ENCODE measurements around the gene RBM44.

The RBM44 gene

DNA sequence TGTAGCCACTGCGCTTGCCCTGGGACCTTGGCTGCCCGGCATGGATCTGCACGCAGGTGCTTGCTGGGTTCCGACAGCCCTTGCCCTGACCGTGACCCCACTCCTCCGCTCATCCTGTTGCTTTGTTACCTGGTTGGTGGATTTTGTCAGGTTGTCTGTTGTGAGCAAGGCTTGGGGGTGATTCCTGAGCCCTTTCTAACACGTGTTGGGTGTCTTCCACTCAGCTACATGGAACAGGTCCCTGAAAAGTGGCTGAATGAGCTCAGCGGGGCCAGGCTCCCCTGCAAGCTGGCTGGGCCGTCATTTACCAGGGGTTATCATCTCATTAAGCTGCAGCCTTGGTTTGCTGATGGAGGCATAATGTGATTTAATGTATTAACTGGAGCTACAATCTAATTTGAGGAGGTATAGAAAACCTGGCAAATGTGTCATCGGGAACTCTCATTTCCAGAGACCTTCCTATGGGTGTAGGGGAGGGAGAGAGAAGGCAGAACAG lies 85.4 kb downstream of the RBM44 start:
- FAIRE-seq (no peak), DNase-seq (ENCODE audit: extremely low spot score, insufficient read length, low read depth) (no peak)

DNA sequence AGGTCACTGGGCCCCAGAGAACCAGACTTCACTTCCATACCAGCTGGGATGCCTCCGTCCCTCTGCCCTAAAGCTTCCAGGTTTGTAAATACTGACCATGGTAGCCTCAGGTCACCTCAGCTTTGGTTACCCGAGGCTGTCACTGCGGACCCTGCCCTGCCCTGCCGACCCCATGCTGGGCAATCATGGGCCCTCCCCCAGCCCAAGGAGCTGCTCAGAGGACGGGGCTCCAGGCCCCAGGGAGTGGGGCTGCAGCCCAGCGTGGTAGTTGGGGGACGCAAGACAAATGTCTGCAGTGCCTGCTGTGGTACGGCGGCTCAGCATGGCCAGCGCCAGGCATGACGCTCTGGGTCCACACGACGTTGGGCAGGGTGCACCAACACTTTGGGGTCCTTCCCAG lies 86.1 kb downstream of the RBM44 start:
- FAIRE-seq = no peak
- no peak for DNase-seq (ENCODE audit: extremely low spot score, insufficient read length, low read depth)

DNA sequence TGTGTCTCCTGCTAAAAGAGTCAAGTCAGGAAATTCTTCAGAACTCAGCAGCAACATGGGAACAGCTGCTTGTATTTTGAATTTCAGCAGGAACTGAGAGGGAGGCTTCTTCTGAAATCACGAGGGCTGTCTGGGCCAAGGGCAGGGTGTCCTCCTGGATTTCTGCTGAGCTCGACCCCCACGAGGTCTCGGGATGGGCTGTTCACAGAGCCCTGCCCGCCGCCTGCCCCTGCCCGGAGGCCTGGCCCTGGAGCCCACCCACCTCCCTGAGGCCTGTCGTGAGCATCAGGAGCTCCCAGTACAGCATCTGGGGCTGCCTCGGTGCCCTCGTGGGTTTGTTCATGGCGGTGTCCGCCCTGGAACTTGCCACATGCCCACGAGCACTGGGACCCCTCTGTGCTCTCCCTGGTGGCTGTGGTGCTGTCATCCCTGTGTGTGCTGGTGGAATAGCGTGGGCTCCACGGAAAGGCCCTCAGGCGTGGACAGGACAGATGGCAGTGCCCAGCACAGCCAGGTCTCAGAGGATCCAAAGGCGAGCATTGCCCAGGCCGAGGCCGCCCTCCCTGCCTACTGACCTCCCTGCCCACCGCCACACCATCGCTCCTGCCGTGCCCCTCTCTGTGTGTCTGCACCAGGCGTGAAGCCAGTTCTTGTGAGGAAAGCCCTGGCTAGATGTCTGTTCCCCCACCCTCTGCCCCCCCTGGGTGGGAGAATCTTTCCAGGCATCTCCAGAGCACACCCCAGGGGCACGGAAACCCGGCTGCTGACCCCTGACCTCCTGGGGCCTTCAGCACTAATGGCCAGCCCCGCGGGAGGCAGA lies 86.7 kb downstream of the RBM44 start:
- no peak for FAIRE-seq
- no peak for DNase-seq (ENCODE audit: extremely low spot score, insufficient read length, low read depth)

DNA sequence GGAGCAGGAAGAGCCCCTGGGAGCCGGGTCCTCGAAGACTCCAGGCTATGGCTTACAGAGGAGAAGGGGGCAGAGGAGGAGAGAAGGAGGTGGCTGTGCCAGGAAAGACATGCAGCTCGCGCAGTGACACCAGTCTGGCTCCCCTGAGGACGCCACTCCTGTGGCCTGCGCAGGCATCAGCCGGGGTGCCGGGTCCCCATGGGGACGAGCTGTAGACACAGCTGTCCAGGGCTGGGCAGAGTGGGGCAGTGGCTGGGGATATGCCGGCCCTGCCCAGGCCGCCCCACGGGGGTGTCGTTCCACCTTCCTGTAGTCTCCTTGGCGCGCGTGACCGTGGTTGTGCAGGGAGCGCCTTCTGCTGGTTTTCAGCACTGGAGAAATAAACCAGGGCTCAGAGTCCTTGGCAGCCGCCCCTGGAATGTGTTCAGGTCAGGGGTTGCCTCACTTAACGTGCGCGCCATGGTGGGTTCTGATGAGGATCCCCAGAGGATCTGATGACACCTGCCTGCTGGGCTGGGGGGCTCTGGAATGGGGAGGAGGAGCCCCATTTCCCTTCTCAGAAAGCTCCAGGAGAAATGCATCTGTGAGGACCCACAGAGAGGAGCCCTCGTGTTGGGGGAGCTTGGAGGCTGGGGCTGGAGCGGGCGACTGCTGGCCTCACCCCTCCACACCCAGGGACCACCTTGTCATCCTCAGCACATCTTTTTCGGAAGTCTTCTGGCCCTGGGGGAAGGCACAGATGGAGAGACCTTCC lies 87.5 kb downstream of the RBM44 start:
- DNase-seq (ENCODE audit: extremely low spot score, insufficient read length, low read depth) = no peak
- FAIRE-seq = no peak

DNA sequence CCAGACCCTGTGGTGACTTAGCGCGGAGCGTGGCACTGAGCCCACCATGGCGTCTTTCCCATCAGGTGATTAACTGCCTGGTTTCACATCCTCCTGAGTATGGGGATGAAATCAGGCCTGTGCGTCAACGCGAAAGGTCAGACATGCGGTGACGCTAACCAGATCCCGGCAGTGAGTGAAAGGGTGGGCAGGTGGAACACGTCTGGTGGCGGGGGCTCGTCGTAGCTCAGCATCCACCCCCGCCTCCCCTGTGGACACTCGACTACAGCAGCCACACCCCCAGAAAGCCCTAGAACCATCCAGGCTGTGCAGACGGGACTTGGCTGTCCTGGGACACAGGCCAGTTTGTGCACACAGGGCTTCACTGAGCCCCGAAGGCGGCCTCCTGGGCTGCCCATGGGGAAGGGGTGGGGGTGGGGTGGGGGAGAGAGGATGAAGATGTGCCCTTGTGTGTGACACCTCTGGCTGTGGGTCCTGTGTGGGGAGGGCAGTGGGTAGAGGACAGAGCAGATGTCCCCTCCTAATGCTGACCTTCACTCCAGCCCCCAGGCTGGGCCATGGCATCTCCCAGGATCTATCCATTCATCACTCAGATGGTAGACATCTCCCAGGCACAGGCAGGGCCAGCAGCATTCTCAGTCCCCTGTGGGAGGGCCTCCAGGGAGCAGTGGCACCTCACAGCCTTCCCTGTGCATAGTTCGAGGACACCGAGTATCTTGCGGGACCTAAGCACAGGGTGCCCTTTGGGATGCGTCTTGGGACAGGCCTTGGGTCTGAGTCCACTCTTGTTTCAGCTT lies 88.3 kb downstream of the RBM44 start:
- DNase-seq (ENCODE audit: extremely low spot score, insufficient read length, low read depth) = no peak
- FAIRE-seq = no peak

DNA sequence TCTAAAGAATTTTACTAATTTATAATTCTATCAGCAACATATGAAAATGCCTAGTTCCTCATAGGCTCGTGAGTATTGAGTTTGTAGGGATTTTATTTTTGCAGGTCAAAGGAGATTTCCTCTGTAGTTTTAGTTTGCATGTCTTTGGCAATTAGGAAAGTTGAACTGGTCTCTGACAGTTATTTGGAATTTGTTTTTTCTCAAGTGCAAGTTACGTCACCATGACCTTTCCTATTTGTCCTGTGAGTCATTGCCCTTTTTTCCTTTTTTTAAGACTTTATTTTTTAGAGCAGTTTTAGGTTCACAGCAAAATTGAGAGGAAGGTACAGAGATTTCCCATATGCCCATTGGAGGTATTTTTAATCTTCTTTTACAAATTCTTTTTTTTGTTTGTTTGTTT lies 89.8 kb downstream of the RBM44 start:
- FAIRE-seq (no peak), DNase-seq (ENCODE audit: extremely low spot score, insufficient read length, low read depth) (no peak)

DNA sequence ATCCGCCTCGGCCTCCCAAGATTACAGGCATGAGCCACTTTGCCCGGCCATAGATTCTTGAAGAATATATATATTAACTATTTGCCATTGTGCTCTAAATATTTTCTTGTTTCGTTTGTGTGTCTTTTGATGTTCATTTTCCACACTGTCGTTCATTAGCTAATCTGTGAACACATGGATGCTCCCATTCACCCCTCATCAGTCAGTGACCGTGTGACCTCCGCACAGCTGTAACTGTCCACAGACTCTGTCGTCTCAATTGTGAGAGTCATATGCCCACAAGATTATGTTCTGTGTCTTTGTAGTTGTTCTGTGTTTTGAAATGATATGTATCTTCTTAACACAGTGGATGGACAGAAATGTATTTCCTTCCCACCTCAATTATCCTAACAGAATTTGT lies 90.4 kb downstream of the RBM44 start:
- no peak for DNase-seq (ENCODE audit: extremely low spot score, insufficient read length, low read depth)
- no peak for FAIRE-seq

DNA sequence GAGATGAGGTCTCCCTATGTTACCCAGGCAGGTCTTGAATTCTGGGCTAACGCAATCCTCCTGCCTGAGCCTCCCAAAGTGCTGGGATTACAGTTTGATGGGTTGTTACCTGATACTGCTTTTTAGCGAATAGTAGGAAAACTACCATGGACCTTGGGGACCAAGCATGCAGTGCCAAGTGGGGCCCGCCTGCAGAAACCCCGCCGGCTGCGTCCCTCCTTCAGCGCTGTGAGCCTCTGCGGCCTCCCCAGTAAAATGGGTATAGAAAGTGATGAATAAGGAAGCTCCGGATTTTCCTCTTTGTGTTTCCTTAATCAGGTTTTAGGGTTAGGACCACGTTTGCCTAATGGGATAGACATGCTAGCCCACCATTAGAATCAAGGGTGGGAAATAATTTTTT lies 91.2 kb downstream of the RBM44 start:
- DNase-seq (ENCODE audit: extremely low spot score, insufficient read length, low read depth) (no peak), FAIRE-seq (no peak)

Measured in GM18507 (cell line).